HG03460 (cell line): ENCODE data around the gene PRUNE2.

ENCODE experiments used
- ATAC-seq: cut with Tn5 transposase; IDR thresholded peaks from one replicate; pipeline ENCODE4 v1.9.1; 2021; ENCODE audit not compliant: unreplicated experiment

PRUNE2 gene

DNA sequence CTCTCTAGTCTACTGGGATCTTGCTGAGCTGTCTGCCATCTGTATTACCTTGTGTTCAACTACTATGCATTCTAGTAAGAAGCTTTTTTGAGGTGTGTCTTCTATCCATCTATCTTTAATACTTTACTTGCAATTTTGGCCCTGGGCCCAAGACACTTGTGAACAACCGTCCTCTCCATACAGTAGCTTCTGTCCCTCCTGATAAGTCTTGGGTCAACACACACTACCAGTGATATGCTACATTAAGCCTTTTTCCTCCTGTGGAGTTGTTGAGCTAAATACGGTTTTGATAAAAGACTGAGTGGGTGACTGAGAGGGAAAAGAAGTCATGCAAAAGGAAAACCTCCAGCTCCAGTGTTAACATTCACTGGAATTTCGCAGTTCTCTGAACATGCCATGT, 275.0 kb downstream of the PRUNE2 start:
- no peak for ATAC-seq

DNA sequence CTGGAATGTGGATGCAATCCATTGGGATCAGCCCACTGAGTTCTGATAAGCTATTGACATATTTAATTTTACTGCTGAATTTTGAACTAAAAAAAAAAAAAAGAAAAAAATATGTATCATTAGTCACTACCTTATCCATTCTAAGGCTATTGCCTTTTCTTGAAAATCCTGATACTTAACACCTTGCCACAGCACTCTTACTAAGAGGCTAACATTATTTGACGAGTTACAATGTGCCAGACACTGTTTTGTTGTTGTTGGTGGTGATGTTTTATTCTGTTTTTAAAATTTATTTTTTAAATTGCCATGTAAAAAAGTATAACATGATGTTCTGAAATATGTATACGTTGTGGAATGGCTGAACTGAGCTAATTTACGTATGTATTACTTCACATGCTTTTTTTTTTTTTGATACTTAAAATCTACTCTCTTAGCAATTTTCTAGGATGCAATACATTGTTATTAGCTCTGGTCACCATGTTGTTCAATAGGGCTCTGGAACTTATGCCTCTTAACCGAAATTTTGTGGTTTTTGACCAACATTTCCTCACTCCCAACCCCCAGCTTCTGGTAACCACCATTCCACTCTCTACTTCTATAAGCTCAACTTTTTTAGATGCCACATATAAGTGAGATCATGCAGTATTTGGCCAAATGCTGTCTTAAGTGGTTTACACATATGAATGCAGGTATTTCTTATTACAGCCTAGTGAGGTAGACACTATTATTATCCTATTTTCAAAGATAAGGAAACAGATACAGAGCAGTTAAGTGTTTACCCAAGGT, 276.5 kb downstream of the PRUNE2 start:
- ATAC-seq, result no peak

DNA sequence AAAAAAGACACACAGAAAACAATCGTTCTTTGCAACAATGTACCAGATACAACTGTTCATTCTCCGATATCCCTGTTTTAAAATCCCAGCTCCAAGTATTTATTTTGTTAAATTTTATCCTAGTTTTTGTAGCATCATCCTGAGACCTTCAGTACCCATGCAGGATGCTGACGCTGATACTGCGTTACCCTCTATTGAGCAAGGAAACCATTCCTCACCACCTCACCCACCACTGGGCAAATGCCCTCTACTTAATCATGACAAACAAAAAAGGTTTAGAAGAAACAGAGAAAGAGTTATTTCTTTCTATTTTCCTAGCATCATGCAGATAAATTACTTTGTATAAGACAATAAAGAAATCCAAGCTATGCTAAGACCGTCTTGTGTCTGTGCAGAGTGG, 277.8 kb downstream of the PRUNE2 start:
- no peak for ATAC-seq

DNA sequence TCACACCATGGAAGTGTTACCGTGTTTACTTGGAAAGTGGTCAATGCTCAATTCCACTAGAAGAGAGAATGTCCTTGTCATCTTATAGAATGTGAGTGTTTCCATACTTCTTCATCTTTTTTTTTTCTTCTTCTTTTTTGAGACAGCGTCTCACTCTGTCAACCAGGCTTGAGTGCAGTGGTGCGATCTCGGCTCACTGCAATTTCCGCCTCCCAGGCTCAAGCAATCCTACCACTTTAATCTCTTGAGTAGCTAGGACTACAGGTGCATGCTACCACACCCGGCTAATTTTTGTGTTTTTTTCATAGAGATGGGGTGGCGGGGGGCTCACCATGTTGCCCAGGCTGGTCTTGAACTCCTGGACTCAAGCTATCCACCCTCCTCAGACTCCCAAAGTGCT, 278.9 kb downstream of the PRUNE2 start:
- ATAC-seq, result no peak

DNA sequence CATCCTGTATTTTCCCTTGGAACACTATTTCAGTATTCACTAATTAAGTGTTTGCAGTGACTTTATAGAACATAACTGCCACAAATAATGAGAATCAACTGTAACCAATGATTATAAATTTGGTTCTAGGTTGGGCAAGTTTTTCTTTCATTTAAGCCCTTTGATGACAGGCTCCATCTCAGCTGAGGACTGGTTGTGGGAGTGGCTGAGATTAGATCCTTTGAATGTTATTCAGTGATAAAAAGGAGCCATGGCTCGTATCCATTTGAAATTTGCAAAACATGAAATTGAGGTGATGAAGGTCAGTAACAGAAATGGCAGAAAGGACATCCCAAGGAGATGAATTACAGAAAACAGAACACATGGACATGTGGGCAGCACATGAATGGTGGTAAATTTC, 279.8 kb downstream of the PRUNE2 start:
- no peak for ATAC-seq

DNA sequence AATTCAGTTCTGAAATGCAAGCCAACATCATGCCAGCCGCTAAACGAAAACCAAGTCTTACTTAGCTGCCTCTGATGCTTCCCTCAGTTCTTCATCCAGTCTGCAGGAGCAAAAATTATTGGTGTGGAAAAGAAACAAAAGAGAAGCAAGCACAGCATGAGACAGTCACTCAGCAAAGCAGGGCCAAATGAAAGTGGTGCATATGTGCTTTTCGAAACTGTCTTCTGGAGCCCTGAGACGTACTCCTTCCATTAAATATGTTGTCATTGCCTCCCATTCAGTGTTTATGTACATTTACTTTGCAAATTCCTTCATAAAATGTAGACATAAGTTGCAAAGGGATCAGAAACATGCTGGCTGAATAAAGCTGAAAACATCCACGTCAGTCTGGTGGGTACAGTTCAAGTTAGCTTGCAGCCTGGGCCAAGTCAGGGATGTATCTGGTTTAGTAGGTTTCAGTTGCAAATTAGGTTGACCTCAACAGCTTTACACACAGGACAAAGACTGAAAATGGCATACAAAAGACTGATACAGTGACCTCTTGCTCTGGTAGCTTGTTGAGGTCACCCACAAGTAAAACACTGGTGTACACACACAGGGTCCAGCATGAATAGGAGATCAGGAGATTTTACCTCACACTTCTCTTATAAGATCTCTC, 281.4 kb downstream of the PRUNE2 start:
- ATAC-seq, result peak; percentile 96

DNA sequence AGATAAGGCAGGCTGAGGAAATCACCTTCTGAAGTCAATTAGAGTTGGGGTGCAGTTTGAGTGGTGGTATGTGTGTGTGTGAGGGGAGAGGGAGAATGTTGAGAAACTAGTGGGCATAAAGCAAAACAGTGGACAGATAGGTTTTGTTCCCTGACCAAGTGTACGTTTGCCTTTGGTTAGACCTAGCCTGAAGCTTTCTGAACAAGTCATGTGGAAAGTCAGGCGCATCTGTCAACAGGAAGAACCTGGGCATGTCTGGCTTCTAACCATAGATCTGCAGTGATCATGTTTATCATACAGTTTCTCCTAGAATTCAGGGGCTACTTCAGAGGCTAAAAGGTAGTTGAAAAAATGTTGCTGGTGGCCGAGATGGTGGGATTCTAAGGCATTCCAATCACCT, 284.9 kb downstream of the PRUNE2 start:
- ATAC-seq, result no peak

DNA sequence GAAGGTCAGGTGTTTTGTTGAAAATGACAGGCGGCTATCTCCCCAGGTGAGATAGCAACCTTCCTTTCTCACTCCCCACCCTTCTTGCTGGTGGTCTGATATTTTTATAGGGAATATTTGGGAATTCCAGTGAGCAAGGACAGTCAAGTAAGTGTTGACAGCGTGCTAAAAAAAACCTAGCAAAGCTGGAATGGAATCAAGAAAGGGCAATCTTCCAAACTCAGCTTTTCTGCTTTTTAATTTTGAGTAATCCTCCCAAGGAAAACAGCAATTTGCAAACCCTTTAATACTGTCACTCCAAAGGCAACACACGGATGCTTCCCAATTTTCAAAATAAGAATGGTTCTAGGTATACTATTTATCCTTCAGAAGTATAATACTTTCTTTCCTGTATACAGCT, 285.3 kb downstream of the PRUNE2 start:
- no peak for ATAC-seq

DNA sequence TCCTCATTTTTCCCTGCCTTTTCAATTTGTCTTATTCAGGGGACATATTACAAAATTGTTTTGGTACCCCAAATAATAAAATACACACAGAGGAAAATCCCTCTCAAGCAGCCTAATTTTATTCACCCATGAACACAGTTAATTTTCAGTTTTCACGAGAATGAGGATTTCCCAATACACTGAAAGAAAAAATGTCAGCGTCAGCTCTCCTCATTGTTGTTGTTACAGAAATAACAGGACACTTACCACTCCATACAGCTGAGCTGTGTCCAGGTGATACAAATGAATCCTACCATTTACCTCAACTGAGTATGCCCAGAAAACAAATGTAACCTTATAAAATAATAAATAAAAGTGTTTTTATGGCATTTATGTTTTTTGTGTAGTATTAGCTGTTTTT, 286.3 kb downstream of the PRUNE2 start:
- no peak for ATAC-seq

DNA sequence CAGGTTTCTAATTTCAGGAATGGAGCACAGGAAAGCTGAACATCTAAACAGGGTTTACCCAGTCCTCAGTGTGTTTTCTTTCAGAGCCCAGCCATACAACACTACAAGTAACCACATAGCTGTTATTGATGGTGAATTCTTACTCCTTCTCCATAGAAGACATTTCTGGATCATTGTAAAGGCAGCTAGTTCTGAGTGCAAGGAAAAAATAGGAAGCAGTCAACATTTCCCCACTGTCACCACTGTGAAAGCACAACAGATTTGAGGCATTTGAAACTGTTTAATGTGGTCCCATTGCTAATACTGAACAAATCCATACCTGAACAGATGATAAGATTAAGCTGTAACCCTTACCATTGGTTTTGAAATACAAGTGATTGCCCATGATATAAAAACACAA, 286.7 kb downstream of the PRUNE2 start:
- no peak for ATAC-seq

DNA sequence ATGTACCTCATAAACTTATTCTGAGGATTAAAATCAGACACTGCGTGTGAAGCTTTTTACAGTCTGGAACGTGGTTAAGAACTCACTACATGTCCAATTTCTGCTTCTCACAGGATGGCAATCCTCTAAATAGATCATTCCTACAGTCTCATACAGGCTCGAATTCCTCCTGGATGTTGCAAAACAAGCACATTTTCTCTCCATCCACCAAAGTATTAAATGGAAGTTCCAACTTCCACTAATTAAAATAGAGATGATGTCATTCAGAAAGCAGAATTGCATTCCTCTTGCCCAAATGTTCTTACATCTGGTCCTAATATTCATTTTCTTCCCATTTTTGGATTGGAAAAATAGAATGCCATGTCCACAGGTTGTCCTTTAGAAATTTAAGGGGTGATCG, 287.2 kb downstream of the PRUNE2 start:
- ATAC-seq, result no peak

DNA sequence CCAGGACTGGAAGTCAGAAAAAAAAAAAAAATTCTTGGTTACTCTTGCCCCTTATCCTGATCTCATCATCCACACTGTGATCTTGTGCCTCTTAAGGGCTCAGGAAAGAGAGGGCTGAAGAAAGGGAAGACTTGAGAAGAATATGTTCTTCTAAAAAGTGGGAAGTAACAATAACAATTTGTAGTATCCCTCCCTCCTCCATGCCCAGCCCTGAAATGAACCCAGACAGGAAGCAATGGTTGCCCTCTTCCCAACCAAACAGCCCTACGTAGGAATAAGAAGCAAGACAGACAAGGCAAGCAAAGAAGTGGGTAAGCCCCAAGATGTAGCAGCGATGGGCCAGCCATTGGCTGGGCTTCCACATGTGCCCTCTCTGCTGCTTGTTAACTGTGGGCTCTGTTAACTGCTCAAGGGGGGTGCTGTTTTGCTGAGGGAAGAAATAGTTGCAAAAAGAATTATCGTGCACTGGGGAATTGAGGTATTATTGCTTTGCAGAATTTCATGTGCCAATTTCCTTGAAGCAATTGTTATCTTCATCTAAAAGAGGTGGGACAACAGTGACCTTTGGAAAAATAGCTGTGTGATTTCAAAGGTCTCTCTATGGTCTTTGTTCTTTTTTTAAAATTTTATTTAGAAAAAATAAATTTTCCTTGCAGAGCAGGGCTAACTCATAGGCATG, 288.3 kb downstream of the PRUNE2 start:
- no peak for ATAC-seq

DNA sequence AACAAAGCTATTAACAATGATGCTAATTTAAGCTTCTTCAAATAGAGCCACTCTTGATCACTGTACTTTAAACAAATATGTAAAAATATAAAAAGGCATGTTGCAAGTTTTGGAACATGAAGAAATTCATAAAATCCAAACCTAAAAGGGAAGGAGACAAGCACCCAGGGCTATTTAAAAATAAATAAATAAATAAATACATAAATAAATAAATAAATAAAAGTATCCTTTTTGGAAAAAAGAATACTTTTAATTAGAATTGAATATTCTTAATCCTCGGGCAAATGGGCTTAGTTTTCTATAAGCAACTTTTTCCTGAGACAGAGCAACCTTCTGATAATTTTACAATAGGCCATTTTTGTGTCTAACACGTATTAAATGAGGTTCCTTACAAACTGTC, 289.1 kb downstream of the PRUNE2 start:
- ATAC-seq, result no peak

DNA sequence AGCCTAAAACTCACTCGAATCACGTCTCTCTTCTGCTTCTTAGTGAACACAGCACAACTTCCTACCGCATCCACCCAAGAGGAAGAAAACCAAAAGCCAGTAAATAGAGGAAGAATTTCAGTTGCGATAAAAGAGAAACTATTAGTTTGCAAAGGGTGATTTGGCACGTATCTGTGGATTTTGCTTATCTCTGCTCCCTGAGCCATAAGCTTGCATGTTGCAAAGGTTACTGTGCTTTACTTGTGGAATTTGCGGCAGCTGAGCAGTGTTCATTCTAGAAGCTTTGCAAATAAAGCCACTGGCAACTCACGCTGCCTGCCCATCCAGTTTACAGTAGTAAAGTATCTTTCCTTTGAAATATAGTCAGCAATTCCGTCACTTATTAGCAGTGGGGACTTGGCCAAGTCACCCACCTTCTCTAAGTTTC, 290.7 kb downstream of the PRUNE2 start:
- no peak for ATAC-seq

DNA sequence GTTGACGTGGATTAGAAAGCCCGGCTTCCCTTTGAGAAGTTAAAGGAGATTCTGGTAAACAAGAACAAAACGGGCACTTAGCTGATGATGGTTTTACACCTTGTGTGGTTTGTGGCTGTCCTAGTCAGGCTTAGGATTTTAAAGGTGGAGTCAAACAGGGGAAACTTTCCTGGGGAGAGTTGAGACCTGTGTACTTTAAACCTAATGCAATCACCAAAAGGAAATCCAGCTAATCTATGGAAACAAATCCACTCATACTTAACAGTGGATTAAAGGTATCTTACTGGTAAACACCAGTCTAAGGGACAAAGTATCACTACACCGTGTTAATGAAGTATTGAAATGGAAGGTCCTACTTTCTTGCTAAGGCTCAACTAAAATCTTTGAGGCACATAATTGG, 291.9 kb downstream of the PRUNE2 start:
- no peak for ATAC-seq

DNA sequence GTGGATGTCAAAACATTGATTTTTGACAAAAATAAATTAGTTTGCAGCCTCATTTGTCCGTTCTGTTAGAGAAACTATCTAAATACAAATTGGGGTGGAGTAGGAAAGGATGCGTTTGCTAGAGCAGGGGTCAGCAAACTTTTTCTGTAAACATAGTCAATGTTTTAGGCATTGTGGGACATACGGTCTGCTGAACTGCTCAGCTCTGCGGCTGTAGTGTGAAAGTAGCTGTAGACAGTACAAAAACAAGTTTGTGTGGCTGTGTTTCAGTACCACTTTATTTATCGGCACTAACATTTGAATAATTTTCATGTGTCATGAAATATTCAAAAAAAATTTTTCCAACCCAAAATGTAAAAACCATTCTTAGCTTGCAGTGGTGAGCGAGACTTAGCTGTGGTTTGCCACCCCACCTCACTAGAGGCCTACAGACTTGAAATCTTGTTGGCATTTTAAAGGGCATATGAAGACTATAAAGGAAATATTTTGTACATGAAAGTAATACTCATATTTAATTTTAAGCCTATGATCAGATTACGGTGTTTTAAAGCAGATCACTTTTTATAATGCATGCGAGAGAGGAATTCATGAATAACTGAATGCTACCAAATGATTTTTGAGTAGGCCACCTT, 292.6 kb downstream of the PRUNE2 start:
- ATAC-seq, result no peak

DNA sequence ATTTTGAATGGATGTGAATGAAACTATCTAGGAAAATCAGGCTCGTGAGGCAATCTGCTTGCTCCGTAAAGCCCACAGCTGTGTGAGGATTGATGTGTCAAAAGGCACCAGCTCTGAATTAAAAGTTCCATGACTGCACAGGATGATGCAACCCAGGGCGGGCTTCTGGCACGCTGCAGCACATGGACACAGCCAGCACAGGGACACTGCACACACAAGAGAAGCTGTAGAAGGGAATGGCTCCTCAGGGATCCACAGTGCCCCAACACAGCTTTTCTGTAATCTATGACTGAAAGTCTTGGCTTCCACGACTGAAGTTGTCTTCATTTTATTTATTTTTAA, 295.9 kb downstream of the PRUNE2 start:
- ATAC-seq, result no peak

DNA sequence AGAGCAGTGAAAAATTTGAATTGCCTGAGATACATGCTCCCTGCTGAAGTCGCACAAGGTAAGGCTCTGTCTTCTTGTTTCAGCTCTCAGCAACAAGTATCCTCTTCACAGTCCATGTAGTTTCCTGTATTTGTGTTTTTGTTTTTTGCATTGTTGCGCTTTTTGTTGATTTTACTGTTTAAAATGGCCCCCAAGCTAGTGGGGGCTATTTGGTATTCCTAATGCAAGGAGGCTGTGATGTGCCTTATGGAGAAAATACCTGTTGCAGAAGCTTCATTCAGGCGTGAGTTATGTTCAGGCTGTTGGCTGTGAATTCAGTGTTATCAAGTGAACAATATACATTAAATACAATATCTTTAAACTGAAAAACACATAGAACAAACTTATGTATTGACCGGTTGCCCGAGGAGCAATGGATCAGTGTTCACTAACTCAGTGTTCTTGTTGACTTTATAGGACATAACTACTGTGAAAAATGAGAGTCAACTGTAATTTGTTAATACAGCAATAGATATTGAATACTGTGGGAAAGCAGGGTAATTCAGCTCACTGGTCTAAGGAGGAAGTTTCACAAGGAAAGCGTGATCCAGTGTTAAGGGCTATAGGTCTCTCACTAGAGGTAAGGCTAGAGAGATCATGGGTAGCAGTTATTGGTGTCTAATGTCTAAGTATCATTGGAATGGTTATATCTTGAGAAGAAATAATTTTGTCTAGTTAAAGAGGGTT, 296.5 kb downstream of the PRUNE2 start:
- ATAC-seq, result no peak

DNA sequence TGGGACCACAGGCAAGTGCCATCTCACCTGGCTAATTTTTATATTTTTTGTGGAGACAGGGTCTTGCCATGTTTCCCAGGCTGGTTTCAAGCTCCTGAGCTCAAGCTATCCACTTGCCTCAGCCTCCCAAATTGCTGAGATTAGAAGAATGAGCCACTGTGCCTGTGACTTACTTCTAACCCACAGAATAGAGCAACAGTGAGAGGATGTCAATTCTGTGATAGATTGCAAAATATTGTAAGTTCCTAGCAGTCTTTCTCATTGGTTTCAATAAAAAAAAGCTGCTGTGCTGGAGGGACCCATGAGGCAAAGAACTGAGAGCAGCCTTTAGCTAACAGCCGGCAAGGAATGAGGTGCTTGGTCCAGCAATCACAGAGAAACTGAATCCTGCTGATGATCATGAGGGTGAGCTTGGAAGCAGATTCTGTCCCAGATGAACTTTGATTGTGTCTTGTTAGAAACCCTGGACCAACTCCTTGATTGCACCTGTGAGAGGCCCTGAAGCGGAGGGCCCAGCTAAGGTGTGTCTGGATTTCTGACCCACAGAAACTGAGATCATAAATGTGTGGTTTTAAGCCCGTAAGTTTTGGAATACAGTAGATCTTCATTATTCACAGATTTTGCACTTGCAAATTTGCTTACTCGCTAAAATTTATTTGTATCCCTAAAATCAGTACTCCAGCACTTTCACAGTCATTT, 297.2 kb downstream of the PRUNE2 start:
- no peak for ATAC-seq

DNA sequence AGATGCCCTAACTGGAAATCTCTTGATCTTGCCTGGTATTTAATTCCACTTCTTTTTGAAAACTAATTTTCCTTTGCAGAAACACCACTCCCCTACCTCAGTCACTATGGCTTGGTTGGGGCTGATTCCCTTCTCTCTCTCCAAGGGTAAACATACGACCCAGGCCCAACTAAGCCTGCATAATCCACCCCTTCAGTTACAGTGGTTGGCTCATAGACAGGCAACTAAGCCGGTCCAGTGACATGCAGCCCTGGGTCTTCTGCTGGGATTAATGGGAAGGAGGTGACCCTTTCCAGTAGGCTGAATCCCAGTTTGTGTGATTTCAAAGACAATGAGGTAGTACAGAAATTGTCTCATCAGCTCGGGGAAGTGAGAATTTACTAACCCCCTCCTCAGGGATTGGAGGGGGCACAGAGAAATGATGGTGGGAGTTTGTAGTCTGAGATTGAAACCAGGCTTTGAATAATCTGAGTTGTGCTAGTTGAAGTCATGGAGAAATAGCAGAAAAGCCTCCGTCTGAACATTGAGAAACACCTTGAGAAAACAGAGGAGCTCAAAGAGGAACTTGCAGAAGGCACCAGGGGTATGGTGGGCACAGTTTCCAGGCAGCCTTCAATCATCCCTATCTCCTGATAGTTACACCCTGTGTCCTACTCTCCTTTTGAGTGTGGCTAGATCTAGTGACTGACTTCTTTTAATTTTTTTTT, 298.0 kb downstream of the PRUNE2 start:
- no peak for ATAC-seq
